PFSK-1 (cell line): ENCODE measurements around the gene TSPAN16.

Experiments
- POLR2AphosphoS5 ChIP-seq: IDR thresholded peaks from 2 replicates; pipeline ENCODE4 v1.6.1; 2012; ENCODE audit warnings: low read depth, mild to moderate bottlenecking, control low read depth, low read length, moderate library complexity
- SIN3A ChIP-seq: IDR thresholded peaks from 2 replicates; pipeline ENCODE4 v1.6.1; 2012; ENCODE audit warnings: mild to moderate bottlenecking, low read length, moderate library complexity, borderline replicate concordance; ENCODE audit not compliant: insufficient read depth
- TAF1 ChIP-seq: IDR thresholded peaks from 2 replicates; pipeline ENCODE4 v1.6.1; 2012; ENCODE audit warnings: low read length, control low read depth, borderline replicate concordance; ENCODE audit not compliant: insufficient read depth
- TF ChIP-seq, protein P1 (sequence below), 2 experiments: IDR thresholded peaks; 2 replicates each; pipeline versions ENCODE4 v1.6.1 to v1.8.0; 2011 to 2012; ENCODE audit warnings: low read depth in 2 of 2, low read length in 2 of 2, control low read depth in 1 of 2, inconsistent platforms in 1 of 2, mild to moderate bottlenecking in 1 of 2, moderate library complexity in 1 of 2; ENCODE audit not compliant: insufficient read depth in 1 of 2

DNA sequence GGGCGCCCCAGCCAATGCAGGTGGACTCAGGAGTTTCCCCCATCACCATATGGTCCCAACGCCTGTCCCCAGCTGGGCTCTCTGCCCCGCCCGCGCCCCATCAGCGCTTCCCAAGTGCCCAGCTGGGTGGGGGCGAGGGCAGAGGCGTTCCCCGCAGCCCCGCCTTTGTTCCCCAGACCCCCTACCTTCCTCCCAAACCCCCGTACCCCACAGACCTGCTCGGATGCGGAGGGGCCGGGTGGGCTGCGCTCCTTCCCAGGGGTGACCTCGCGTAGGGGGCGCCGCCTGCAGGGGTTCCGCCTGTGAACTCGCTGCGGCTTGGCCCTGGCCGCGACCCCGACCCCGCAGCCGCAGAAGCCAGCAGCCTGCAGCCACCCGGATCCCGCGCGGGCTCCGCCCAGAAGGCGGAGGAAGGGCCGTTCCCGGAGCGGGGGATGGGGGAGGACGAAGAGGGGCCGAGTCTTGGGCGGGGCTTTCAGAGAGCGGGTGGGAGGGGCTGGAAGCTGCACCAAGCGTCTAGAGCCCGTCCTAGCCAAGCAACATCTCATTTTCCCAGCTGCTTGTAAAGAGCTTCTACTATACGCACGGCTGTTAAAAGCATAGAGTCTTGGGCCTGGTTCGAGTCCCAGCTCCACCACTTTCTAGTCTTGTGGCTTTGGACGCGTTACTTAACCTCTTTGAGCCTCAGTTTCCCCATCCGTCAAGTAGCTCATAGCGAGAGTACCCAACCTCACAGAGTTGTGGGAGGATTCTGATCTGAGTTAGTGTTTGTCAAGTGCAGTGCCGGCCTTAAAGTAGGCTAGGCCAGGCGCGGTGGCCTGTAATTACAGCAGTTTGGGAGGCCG, 43.5 kb downstream of the TSPAN16 start, which contains the start of gene RAB3D:
- TF ChIP-seq SIN3A (no peak), POLR2AphosphoS5 (peak; percentile 90), TAF1 (0 out of 2 replicates have a peak, but pooled peaks have one; percentile 44)
- TF ChIP-seq, protein P1, sequence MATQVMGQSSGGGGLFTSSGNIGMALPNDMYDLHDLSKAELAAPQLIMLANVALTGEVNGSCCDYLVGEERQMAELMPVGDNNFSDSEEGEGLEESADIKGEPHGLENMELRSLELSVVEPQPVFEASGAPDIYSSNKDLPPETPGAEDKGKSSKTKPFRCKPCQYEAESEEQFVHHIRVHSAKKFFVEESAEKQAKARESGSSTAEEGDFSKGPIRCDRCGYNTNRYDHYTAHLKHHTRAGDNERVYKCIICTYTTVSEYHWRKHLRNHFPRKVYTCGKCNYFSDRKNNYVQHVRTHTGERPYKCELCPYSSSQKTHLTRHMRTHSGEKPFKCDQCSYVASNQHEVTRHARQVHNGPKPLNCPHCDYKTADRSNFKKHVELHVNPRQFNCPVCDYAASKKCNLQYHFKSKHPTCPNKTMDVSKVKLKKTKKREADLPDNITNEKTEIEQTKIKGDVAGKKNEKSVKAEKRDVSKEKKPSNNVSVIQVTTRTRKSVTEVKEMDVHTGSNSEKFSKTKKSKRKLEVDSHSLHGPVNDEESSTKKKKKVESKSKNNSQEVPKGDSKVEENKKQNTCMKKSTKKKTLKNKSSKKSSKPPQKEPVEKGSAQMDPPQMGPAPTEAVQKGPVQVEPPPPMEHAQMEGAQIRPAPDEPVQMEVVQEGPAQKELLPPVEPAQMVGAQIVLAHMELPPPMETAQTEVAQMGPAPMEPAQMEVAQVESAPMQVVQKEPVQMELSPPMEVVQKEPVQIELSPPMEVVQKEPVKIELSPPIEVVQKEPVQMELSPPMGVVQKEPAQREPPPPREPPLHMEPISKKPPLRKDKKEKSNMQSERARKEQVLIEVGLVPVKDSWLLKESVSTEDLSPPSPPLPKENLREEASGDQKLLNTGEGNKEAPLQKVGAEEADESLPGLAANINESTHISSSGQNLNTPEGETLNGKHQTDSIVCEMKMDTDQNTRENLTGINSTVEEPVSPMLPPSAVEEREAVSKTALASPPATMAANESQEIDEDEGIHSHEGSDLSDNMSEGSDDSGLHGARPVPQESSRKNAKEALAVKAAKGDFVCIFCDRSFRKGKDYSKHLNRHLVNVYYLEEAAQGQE (IDR thresholded peaks at IDR 0.05; ENCODE audit: insufficient read depth in 1 of 2, low read depth in 2 of 2, low read length in 2 of 2), result no peak
